ENCODE results near the gene PPP1R14C. TPM values are rescaled to one million over a fixed set of nuclear protein-coding genes. Genes with fewer than 3 reads are reported as not detected.

PPP1R14C gene
- polyA plus RNA-seq, 1 donor, result 2.9 TPM

DNA sequence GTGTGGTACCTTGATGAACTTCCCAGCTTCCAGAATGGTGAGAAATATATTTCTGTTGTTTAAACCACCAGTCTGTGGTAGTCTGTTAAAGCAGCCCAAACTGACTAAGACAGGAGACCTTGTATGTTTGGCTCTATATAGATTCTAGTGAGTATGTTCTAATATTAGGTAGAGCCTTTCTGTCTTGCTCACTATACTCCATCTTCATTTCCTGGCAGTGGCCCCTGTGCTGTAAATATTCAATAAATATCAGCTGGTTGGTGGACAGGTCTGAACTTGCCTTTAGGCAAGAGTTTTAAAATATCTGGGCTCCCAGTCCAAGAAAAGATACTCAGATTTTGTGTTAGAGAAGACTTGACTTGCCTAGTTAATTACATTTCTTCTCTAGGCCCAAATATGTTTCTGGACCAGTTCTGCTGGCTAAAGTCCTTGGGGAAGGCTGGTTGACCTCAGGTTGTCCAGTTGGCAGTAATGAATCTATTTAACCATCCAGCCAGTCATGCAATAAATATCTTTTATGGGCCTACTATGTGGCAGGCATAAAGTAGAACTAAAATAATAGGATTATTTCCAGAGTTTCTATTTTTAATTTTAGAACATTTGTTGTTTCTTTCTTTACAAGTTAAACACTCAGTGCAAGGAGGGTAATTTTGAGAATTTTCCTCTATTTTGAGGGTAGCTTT lies 22.3 kb downstream of the PPP1R14C start:
- no peaks in the 10 kb centered on the region for H3K27me3 ChIP-seq (ENCODE audit: control insufficient read depth, insufficient read depth, low read length)
- H3K4me3 ChIP-seq (ENCODE audit: low read length), result no peak overlapping the region
- no peak overlapping the region for H3K27ac ChIP-seq (ENCODE audit: low read length)
- H3K9me3 ChIP-seq (ENCODE audit: control insufficient read depth, low read depth, low read length), result no peaks in the 10 kb centered on the region
- no peaks in the 10 kb centered on the region for H3K4me1 ChIP-seq (ENCODE audit: control insufficient read depth, insufficient read depth, low read length)
- H3K36me3 ChIP-seq (ENCODE audit: control insufficient read depth, insufficient read depth, low read length), result no peaks in the 10 kb centered on the region
- DNase-seq, result no peak

DNA sequence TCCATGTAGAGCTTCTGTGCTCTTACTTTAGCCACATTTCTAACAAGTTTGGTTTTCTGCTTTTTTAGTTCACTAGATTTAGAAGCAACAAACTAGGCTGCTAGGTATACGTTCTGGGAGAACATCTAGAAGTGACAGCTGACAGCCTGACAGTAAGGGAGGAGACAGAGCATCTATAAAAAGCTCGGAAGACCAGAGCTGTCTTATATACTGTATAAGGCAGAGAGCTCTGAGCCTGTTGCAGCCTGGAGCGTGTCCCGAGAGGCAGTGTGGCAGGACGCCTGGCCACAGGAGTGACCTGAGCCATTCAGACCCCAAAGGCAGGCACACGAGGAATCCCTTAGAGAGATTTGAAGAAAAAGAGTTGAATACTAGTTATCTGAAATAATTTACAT lies 24.6 kb downstream of the PPP1R14C start:
- Histone ChIP-seq H3K27ac (ENCODE audit: low read length) (no peak overlapping the region), H3K36me3 (ENCODE audit: control insufficient read depth, insufficient read depth, low read length) (no peaks in the 10 kb centered on the region), H3K27me3 (ENCODE audit: control insufficient read depth, insufficient read depth, low read length) (no peaks in the 10 kb centered on the region), H3K4me3 (ENCODE audit: low read length) (no peak overlapping the region), H3K4me1 (ENCODE audit: control insufficient read depth, insufficient read depth, low read length) (no peaks in the 10 kb centered on the region), H3K9me3 (ENCODE audit: control insufficient read depth, low read depth, low read length) (no peaks in the 10 kb centered on the region)
- no CpG with 5 or more reads among the region's 6 CpGs for WGBS (ENCODE audit: insufficient coverage, low lambda C conversion rate)
- no peak for DNase-seq

DNA sequence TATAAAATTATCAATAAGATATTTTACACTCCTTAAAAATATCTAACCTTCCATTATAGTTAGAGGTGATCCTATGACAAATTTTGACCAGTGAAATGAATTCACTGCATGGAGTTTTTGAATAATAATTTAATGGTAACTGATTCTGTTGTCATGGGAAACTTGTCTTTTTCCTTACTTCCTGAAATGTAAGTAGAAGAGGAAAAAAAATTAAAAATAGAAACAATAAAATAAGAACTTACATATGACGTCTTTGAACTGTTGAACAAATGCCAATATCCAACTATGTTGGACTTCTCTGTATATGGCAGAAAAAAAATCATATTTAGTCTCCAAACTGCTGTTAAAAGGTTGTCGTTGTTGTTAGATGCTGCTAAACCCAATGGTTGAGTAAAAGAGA lies 26.3 kb downstream of the PPP1R14C start:
- WGBS (ENCODE audit: insufficient coverage, low lambda C conversion rate), result 60% methylated on average over 1 of the region's 2 CpGs
- no peaks in the 10 kb centered on the region for H3K4me1 ChIP-seq (ENCODE audit: control insufficient read depth, insufficient read depth, low read length)
- no peaks in the 10 kb centered on the region for H3K9me3 ChIP-seq (ENCODE audit: control insufficient read depth, low read depth, low read length)
- no peak overlapping the region for H3K4me3 ChIP-seq (ENCODE audit: low read length)
- no peaks in the 10 kb centered on the region for H3K27me3 ChIP-seq (ENCODE audit: control insufficient read depth, insufficient read depth, low read length)
- no peaks in the 10 kb centered on the region for H3K36me3 ChIP-seq (ENCODE audit: control insufficient read depth, insufficient read depth, low read length)
- no peak for DNase-seq
- H3K27ac ChIP-seq (ENCODE audit: low read length), result no peak overlapping the region

DNA sequence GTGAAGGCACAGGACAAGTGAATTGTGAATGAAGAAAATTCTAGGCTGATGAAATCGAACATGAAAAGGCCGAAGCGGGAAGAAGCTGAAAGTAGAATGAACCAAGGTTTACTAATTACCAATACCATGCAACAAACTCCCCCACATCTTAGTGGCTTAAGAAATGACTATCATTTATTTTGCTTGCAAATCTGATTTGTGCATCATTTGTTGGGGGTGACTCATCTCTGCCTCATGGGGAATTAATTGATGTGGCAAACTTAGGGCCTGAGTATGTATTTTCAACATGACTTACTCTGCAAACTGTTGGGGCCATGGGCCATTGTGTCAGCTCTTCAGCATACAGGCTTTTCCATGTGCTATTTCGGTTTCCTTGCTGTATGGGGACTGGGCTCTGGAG lies 26.8 kb downstream of the PPP1R14C start:
- no peak for DNase-seq
- Histone ChIP-seq H3K4me1 (ENCODE audit: control insufficient read depth, insufficient read depth, low read length) (no peaks in the 10 kb centered on the region), H3K27ac (ENCODE audit: low read length) (no peak overlapping the region), H3K9me3 (ENCODE audit: control insufficient read depth, low read depth, low read length) (no peaks in the 10 kb centered on the region), H3K27me3 (ENCODE audit: control insufficient read depth, insufficient read depth, low read length) (no peaks in the 10 kb centered on the region), H3K4me3 (ENCODE audit: low read length) (no peak overlapping the region), H3K36me3 (ENCODE audit: control insufficient read depth, insufficient read depth, low read length) (no peaks in the 10 kb centered on the region)
- 61% methylated on average over 3 of the region's 4 CpGs for WGBS (ENCODE audit: insufficient coverage, low lambda C conversion rate)

DNA sequence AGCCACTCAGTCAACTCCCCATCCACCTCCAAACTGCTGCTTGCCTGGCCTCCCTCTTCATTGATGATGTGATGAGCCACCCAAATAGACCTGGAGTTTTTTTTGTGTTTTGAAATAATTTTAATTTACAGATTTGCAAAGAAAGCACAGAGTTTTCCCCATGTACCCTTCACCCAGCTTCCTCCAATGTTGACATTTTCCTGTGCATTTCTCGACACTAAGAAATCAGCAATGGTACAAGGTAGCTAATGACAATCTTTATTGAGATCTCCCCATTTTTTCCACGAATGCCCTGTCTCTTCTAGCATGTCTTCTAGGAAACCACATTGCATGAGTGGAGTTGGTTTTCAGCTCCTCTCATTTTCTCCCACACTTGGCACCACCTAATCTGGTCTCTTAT lies 30.1 kb downstream of the PPP1R14C start:
- Histone ChIP-seq H3K4me3 (ENCODE audit: low read length) (no peak overlapping the region), H3K27ac (ENCODE audit: low read length) (no peak overlapping the region), H3K4me1 (ENCODE audit: control insufficient read depth, insufficient read depth, low read length) (peaks cover 28% of the 10 kb centered on the region), H3K9me3 (ENCODE audit: control insufficient read depth, low read depth, low read length) (no peaks in the 10 kb centered on the region), H3K36me3 (ENCODE audit: control insufficient read depth, insufficient read depth, low read length) (no peaks in the 10 kb centered on the region), H3K27me3 (ENCODE audit: control insufficient read depth, insufficient read depth, low read length) (no peaks in the 10 kb centered on the region)
- no CpG with 5 or more reads among the region's 2 CpGs for WGBS (ENCODE audit: insufficient coverage, low lambda C conversion rate)
- no peak for DNase-seq

DNA sequence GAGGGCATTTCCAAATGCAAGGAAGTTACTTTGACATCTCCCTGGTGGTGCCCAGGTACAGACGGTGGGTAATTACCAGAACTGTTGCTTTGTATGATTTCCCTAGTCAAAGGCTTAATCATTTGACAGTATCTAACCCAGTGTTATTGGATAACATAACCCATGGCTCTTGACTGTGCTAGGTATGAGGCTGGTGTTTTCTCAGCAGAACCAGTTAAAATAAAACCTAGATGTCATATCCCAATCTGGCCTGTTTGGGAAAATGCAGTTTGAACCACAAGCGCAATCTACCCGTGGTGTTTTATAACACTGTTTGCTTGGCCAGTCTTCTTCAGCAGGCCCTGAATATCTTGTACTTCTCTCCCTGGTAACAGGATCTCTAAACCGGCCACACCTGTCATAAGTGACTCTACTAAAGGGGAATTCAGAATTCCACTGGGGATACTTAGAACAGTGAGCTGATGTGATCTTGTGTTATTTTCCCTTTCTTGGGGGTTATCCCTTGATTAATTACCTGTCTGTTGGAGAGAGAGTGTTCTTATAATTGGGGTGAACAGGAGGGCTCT lies 32.8 kb downstream of the PPP1R14C start:
- Histone ChIP-seq H3K27me3 (ENCODE audit: control insufficient read depth, insufficient read depth, low read length) (no peaks in the 10 kb centered on the region), H3K9me3 (ENCODE audit: control insufficient read depth, low read depth, low read length) (no peaks in the 10 kb centered on the region), H3K27ac (ENCODE audit: low read length) (peak overlapping the region; percentile 42), H3K36me3 (ENCODE audit: control insufficient read depth, insufficient read depth, low read length) (no peaks in the 10 kb centered on the region), H3K4me3 (ENCODE audit: low read length) (no peak overlapping the region), H3K4me1 (ENCODE audit: control insufficient read depth, insufficient read depth, low read length) (peaks cover 32% of the 10 kb centered on the region)
- DNase-seq, result peak in 1 of 2 donors; percentile 45
- WGBS (ENCODE audit: insufficient coverage, low lambda C conversion rate), result 0% methylated on average over 1 of the region's 4 CpGs

DNA sequence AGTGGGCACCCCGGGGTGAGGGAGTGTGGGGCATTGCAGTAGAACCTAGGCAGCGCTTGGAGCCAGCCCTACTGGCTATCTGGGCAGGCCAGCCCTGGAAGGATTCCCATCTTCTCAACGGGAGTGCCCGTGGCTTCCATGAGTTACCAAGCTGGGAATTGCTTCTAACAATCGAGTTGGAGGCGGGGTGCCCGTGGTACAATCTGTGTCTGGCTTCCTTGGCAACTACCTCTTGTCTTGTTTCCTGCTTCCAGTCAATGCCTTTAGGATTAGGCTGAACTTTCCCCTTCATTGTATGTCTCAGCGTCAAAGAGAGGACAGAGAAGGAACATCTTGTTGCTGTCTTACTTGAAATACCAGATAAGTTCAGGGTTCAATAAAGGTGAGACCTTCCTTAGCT lies 33.3 kb downstream of the PPP1R14C start:
- Histone ChIP-seq H3K4me3 (ENCODE audit: low read length) (no peak overlapping the region), H3K27me3 (ENCODE audit: control insufficient read depth, insufficient read depth, low read length) (no peaks in the 10 kb centered on the region), H3K9me3 (ENCODE audit: control insufficient read depth, low read depth, low read length) (no peaks in the 10 kb centered on the region), H3K27ac (ENCODE audit: low read length) (peak overlapping the region; percentile 42), H3K36me3 (ENCODE audit: control insufficient read depth, insufficient read depth, low read length) (no peaks in the 10 kb centered on the region), H3K4me1 (ENCODE audit: control insufficient read depth, insufficient read depth, low read length) (peaks cover 32% of the 10 kb centered on the region)
- WGBS (ENCODE audit: insufficient coverage, low lambda C conversion rate), result no CpG with 5 or more reads among the region's 8 CpGs
- peak in 1 of 2 donors; percentile 40 for DNase-seq

DNA sequence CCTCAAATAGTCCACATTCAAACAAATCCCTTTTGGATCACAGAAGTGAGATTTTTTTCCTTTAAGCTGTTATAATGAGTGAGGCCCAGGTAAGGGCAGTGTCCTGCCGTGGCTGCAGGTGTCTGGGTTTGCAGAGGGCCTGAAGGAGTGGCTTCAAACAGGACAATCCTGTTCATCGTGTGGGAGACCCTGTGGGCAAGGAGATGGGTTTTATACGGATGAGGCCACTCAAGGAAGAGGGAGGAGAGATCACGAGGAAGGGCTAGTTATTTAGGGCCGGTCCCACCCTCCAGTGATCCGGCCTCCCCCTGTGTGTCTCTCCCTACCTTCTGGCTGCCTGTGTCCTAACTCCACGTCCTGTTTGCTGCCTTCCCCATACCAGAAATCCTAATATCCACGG lies 33.8 kb downstream of the PPP1R14C start:
- Histone ChIP-seq H3K27ac (ENCODE audit: low read length) (no peak overlapping the region), H3K4me3 (ENCODE audit: low read length) (no peak overlapping the region), H3K9me3 (ENCODE audit: control insufficient read depth, low read depth, low read length) (no peaks in the 10 kb centered on the region), H3K4me1 (ENCODE audit: control insufficient read depth, insufficient read depth, low read length) (peaks cover 32% of the 10 kb centered on the region), H3K27me3 (ENCODE audit: control insufficient read depth, insufficient read depth, low read length) (no peaks in the 10 kb centered on the region), H3K36me3 (ENCODE audit: control insufficient read depth, insufficient read depth, low read length) (no peaks in the 10 kb centered on the region)
- WGBS (ENCODE audit: insufficient coverage, low lambda C conversion rate), result no CpG with 5 or more reads among the region's 8 CpGs
- peak in 1 of 2 donors; percentile 21 for DNase-seq

DNA sequence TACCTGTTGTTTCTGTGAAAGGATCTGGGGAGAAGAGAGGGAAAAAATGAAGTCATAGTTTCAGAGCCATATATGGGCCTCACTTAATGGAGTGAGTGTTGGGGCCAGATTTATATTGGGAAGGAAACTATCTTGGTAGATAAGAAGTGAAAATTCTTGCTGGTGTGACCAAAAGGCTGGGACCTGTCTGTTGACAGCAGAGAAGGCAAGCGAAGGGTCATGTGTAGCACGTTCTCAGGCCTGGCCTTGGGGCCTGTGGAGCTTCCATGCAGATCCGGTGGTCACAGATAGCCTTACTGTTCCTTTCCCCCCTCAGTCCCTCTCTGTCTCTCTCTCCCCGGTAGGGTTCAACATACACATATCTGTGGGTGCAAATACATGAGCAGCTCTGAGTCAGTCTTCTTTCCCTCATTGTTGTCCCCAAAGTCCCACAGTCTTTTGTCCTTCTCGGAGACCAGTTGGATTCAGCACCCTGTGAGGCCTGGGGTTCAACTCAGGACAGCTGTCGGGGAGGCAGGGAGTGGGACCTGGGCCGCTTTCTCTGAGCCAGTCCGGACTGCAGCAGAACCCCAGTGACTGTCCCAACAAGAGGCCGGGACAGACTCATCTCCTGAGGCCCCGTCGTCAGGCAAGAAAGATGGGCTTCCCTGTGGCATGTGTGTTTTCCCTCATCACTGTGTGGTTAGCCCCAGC lies 34.6 kb downstream of the PPP1R14C start:
- no peak overlapping the region for H3K4me3 ChIP-seq (ENCODE audit: low read length)
- H3K9me3 ChIP-seq (ENCODE audit: control insufficient read depth, low read depth, low read length), result no peaks in the 10 kb centered on the region
- peak overlapping the region; percentile 8 for H3K27ac ChIP-seq (ENCODE audit: low read length)
- WGBS (ENCODE audit: insufficient coverage, low lambda C conversion rate), result 83% methylated on average over 1 of the region's 11 CpGs
- H3K36me3 ChIP-seq (ENCODE audit: control insufficient read depth, insufficient read depth, low read length), result no peaks in the 10 kb centered on the region
- no peaks in the 10 kb centered on the region for H3K27me3 ChIP-seq (ENCODE audit: control insufficient read depth, insufficient read depth, low read length)
- peaks cover 32% of the 10 kb centered on the region for H3K4me1 ChIP-seq (ENCODE audit: control insufficient read depth, insufficient read depth, low read length)
- DNase-seq, result peak in 1 of 2 donors; percentile 11

DNA sequence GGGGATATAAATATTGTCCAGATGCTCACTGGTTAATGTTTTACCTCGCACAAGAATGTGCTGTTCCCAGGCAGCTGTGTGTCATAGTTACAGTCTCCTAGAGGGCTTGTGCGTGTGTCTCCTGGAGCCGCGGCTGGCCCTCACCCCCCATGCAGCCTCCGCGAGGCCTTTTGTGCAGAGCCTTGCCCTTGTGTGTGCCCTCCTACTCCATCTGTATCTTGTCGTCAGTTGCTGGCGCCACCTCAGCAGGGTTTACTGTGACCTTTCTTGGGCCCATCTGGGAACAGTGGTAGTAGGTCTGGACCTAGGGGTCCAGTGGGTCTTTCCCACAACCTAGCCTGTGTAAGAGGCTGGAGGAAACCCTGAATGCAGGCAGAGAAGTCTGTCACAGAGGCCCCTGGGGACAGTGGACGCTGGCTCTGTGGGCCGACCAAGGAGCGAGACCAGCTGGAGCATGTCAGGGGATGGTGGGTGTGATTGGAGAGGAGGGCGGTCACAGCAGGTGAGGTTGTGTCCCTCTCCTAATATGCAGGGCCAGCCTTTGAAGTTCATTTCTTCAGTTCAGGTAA lies 35.2 kb downstream of the PPP1R14C start:
- no peak overlapping the region for H3K4me3 ChIP-seq (ENCODE audit: low read length)
- no peaks in the 10 kb centered on the region for H3K27me3 ChIP-seq (ENCODE audit: control insufficient read depth, insufficient read depth, low read length)
- WGBS (ENCODE audit: insufficient coverage, low lambda C conversion rate), result no CpG with 5 or more reads among the region's 12 CpGs
- peaks cover 32% of the 10 kb centered on the region for H3K4me1 ChIP-seq (ENCODE audit: control insufficient read depth, insufficient read depth, low read length)
- no peaks in the 10 kb centered on the region for H3K36me3 ChIP-seq (ENCODE audit: control insufficient read depth, insufficient read depth, low read length)
- no peaks in the 10 kb centered on the region for H3K9me3 ChIP-seq (ENCODE audit: control insufficient read depth, low read depth, low read length)
- peak overlapping the region; percentile 5 for H3K27ac ChIP-seq (ENCODE audit: low read length)
- DNase-seq, result peak; percentile 78 to 84
